Activated CD4-positive, alpha-beta memory T cell treated with anti-CD3 and anti-CD28 coated beads for 36 hours (primary cell): ENCODE measurements around the gene LRRC37B. TPM values are rescaled to one million over a fixed set of nuclear protein-coding genes. Genes with fewer than 3 reads are reported as not detected.
"Not testable (repeated sequence)": the region's sequence is repeated elsewhere in the genome, so short reads cannot be mapped to it uniquely, and the experiment has no call there.

Experiments used
- CTCF ChIA-PET: fragments of 350-600 bp; sonication (Branson Sonifier 250); formaldehyde crosslinking; loops from one replicate; lab custom pipeline; 2021; ENCODE audit warnings: antibody characterized with exemption, inconsistent platforms; lab: Charles Lee
- POLR2A ChIA-PET: fragments of 350-600 bp; sonication (Branson Sonifier 250); formaldehyde crosslinking; loops from one replicate; lab custom pipeline; 2021; ENCODE audit warnings: antibody characterized with exemption; lab: Charles Lee
- DNase-seq: peaks from one replicate; pipeline ENCODE4 v3.0.0-alpha.2; 2020
- H3K27ac Mint-ChIP-seq: one replicate; pipeline ENCODE4 v1.8.0; 2021; ENCODE audit warnings: mixed read lengths
- H3K27me3 Mint-ChIP-seq: one replicate; pipeline ENCODE4 v1.8.0; 2021; ENCODE audit warnings: mixed read lengths
- H3K36me3 Mint-ChIP-seq: one replicate; pipeline ENCODE4 v1.8.0; 2021; ENCODE audit warnings: mixed read lengths
- H3K4me1 Mint-ChIP-seq: one replicate; pipeline ENCODE4 v1.8.0; 2021; ENCODE audit warnings: low read depth, mixed read lengths
- H3K4me3 Mint-ChIP-seq: one replicate; pipeline ENCODE4 v1.8.0; 2021; ENCODE audit warnings: mild to moderate bottlenecking, mixed read lengths
- H3K9me3 Mint-ChIP-seq: one replicate; pipeline ENCODE4 v1.8.0; 2021; ENCODE audit warnings: mixed read lengths
- intact Hi-C: fragments of 100-400 bp; cut with micrococcal nuclease; formaldehyde crosslinking; loops from one replicate; pipeline ENCODE4 v1.15.1; 2023
- total RNA-seq, 2 experiments: library from RNA; stranded (reverse); gene quantifications; one replicate each; pipeline ENCODE4 v1.2.3, GENCODE V29; 2021

Gene LRRC37B
- total RNA-seq, 2 experiments from 2014 or later: 16.4 to 17.2 TPM

GRCh38 chr17:32071961-32072360, 64.8 kb downstream of the LRRC37B start:
- H3K4me3 Mint-ChIP-seq, H3K27me3 Mint-ChIP-seq, H3K27ac Mint-ChIP-seq, H3K4me1 Mint-ChIP-seq, H3K36me3 Mint-ChIP-seq, POLR2A ChIA-PET, H3K9me3 Mint-ChIP-seq, CTCF ChIA-PET: not testable (repeated sequence)
- peak; percentile 62 for DNase-seq
- intact Hi-C loops: loop anchor here (10.0 kb wide), 1 partner anchor 53 kb away; no protein-coding TSS in a partner anchor

GRCh38 chr17:32073131-32073530, 65.9 kb downstream of the LRRC37B start:
- H3K4me1 Mint-ChIP-seq, H3K36me3 Mint-ChIP-seq, H3K4me3 Mint-ChIP-seq, H3K27me3 Mint-ChIP-seq, H3K9me3 Mint-ChIP-seq, DNase-seq, POLR2A ChIA-PET, H3K27ac Mint-ChIP-seq, CTCF ChIA-PET: not testable (repeated sequence)
- intact Hi-C loops: loop anchor here (10.0 kb wide), 1 partner anchor 52 kb away; no protein-coding TSS in a partner anchor

DNA sequence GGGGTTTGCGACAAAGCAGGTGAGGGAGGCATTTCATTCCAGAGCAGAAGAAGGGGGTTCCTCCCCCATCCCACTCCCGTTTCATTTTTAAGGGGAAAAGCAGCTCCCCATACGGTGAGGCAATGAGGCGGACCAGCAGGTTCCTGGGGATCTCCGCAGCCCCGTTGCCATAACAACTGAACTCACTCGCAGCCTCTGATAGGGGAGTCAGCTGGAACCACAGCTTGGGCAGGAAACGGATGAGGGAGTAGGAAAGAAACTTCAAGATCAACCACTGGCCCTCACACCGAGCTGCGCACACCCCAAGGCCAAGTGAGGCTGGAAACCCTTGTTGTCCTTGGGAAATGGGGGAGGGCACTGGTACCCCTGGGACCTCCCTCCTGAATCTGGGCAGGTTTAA, 72.6 kb downstream of the LRRC37B start:
- POLR2A ChIA-PET, H3K36me3 Mint-ChIP-seq, H3K27me3 Mint-ChIP-seq, CTCF ChIA-PET, H3K4me1 Mint-ChIP-seq, H3K9me3 Mint-ChIP-seq: not testable (repeated sequence)
- H3K4me3 Mint-ChIP-seq: peak overlapping the region; percentile 72
- intact Hi-C loops: loop anchor here (10.0 kb wide), 1 partner anchor 45 kb away; no protein-coding TSS in a partner anchor
- H3K27ac Mint-ChIP-seq: peak overlapping the region; percentile 90
- DNase-seq: peak; percentile 90

DNA sequence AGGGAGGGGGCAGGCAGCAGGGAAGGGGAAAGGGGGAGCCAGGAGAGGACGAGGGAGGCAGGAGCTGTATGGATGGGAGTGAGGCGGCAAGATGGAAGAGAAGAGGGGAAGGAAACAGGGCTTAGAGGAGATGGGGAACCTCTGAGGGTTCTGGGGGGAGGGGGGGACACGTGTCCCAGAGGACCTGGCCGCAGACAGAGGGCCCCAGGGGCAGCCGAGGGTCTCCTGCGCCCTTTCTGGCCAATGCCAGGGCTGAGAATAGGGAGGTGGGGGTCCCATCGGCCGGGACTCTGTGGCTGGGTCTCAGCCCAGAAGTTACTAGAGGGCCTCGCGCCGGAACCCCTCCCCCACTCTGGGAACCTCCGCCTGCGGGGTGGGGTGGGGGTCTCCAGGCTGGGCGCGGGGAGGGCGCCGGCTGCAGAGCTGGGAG, 76.4 kb downstream of the LRRC37B start:
- H3K4me3 Mint-ChIP-seq: peak overlapping the region; percentile 32
- H3K9me3 Mint-ChIP-seq, H3K36me3 Mint-ChIP-seq, H3K4me1 Mint-ChIP-seq, POLR2A ChIA-PET, intact Hi-C loops, DNase-seq, H3K27ac Mint-ChIP-seq, CTCF ChIA-PET, H3K27me3 Mint-ChIP-seq: not testable (repeated sequence)

- H3K9me3 Mint-ChIP-seq, POLR2A ChIA-PET, CTCF ChIA-PET, H3K4me1 Mint-ChIP-seq, intact Hi-C loops, H3K27ac Mint-ChIP-seq, H3K4me3 Mint-ChIP-seq, H3K36me3 Mint-ChIP-seq, H3K27me3 Mint-ChIP-seq: not testable (repeated sequence)
- DNase-seq: peak; percentile 10
These were observed 77.1 kb downstream of the LRRC37B start for GRCh38 chr17:32084003-32084941.

DNA sequence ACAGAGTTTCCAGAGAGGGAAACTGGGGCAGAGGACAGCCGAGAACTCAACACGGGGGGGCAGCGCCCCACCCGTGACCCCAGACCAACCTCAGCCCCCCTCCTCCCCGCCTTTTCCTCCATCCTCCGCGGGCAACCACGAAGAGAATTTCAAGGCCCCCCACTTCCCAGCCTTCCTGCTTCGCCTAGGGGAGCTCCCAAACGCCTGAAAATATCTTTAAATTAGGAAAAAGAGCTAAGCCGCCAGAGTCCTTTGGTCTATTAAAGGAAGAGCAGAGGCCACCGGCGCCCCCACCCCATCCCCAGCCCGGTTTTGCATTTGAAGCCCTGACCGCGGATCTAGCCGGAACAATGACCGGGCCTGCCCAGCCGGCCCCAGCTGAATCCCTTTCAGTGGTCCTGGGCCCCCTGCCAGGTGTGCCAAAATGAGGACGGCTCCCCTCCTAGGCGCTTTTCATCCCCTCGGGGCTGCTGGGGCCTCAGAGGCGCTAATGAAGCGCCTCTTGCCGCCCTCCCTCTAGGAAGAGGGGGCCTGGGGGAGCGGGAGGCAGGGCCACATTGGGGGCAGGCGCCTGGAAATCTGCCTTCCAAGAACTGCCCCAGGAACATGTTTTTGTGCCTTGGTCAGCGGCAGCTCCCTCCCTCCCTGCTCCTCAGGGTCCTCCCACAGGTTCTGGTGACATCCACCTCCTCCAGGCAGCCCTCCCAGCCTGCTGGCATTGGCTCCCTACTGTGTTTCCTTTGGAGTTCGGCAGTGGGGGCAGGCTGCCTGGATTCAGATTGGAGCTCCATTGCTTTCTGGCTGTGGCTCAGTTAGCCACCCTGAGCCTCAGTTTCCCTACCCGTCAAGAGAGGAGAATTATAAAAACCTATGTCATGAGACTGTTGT, 78.0 kb downstream of the LRRC37B start:
- H3K9me3 Mint-ChIP-seq, H3K4me1 Mint-ChIP-seq, DNase-seq, H3K27ac Mint-ChIP-seq, intact Hi-C loops, H3K27me3 Mint-ChIP-seq, H3K36me3 Mint-ChIP-seq, CTCF ChIA-PET, POLR2A ChIA-PET: not testable (repeated sequence)
- peak overlapping the region; percentile 39 for H3K4me3 Mint-ChIP-seq

GRCh38 chr17:32086833-32087232, 79.7 kb downstream of the LRRC37B start:
- H3K27ac Mint-ChIP-seq, CTCF ChIA-PET, H3K9me3 Mint-ChIP-seq: not testable (repeated sequence)

GRCh38 chr17:32092062-32092461, 84.9 kb downstream of the LRRC37B start:
- H3K9me3 Mint-ChIP-seq, H3K27me3 Mint-ChIP-seq, H3K27ac Mint-ChIP-seq, H3K36me3 Mint-ChIP-seq, H3K4me3 Mint-ChIP-seq, CTCF ChIA-PET, POLR2A ChIA-PET, DNase-seq, H3K4me1 Mint-ChIP-seq, intact Hi-C loops: not testable (repeated sequence)

More at GRCh38 chr17:32086833-32087232, 79.7 kb downstream of the LRRC37B start:
- H3K4me1 Mint-ChIP-seq, H3K4me3 Mint-ChIP-seq, H3K36me3 Mint-ChIP-seq, POLR2A ChIA-PET, intact Hi-C loops, DNase-seq, H3K27me3 Mint-ChIP-seq: not testable (repeated sequence)

DNA sequence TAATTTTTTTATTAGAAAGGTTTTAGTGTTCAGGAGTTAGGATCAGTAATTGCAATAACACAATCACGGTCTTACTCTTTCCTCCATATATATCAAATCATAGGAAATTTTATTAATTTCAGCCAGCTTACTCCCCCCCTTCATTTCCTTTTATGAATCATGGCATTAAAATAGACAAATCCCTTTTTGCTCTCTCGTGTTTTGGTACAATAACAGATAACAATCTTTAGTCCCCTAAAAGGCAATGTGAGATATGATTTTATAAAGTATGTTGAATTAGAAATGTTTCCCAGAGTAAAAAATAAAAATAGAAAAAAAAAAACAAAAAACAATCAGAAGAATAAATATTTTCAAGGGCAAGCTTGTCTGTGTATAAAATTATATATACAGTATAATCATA, 92.5 kb downstream of the LRRC37B start:
- no peak for DNase-seq
- Mint-ChIP-seq H3K27ac (no peak overlapping the region), H3K9me3 (no peaks in the 10 kb centered on the region), H3K4me3 (no peak overlapping the region), H3K27me3 (peaks cover 2% of the 10 kb centered on the region), H3K4me1 (peaks cover 12% of the 10 kb centered on the region), H3K36me3 (no peaks in the 10 kb centered on the region)
- intact Hi-C loops: no loop called here
- POLR2A ChIA-PET: no interaction called here
- CTCF ChIA-PET: interaction anchor here (1.4 to 1.7 kb wide), 2 partner anchors 9 to 39 kb away, joined by 3 to 4 read pairs; no protein-coding TSS in a partner anchor

DNA sequence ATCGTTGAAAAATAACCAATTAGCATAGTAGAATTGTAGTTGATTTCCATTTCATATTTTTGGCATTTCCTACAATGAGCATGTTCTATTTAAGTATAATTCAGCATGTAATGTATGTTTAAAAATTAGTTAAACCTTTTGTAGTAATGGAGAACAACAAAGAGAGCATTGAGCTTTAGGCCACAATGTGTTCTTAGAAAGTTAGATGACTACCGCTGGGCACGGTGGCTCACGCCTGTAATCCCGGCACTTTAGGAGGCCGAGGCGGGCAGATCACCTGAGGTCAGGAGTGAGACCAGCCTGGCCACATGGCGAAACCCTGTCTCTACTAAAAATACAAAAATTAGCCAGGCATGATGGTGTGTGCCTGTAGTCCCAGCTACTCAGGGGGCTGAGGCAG, 93.1 kb downstream of the LRRC37B start:
- CTCF ChIA-PET: interaction anchor here (1.4 to 1.7 kb wide), 2 partner anchors 8 to 38 kb away, joined by 3 to 4 read pairs; no protein-coding TSS in a partner anchor
- H3K27me3 Mint-ChIP-seq, H3K4me3 Mint-ChIP-seq, H3K36me3 Mint-ChIP-seq, H3K27ac Mint-ChIP-seq, H3K9me3 Mint-ChIP-seq, POLR2A ChIA-PET, DNase-seq, intact Hi-C loops: not testable (repeated sequence)
- H3K4me1 Mint-ChIP-seq: peaks cover 14% of the 10 kb centered on the region

DNA sequence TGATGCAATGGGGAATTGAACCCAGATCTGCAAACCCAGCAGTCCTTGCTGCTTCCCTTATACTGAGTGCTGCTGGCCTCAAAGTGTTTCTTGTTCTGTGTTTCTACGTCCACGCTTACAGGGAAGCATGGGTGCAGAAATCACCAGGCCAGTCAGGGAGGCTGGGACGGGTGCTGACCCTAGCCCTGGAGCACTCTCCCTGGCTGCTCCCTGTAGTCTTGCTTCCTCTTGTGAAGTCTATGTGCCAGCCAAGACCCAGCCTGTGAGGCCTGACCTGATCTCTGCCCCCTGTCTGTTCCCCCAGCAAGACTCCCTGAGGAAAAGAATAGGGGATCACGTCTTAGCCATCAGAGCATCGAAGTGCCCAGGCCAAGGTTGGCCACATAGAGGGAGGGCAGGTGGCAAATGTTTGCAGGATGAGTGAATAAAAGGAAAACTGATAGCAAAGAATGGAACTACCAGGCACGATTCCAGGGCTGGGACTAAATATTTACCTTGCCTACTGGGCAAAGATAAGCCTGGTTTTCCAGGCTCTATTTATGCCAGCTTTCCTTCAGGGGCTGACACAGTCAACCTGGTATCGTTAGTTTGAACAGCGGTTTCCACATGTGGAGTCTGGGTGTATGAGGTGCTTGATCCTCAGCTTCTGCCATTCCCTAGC, 93.9 kb downstream of the LRRC37B start:
- H3K27me3 Mint-ChIP-seq: peaks cover 2% of the 10 kb centered on the region
- no peaks in the 10 kb centered on the region for H3K36me3 Mint-ChIP-seq
- ChIA-PET CTCF (interaction anchor here (1.7 kb wide), 1 partner anchor 8 kb away, joined by 4 read pairs; no protein-coding TSS in a partner anchor), POLR2A (no interaction called here)
- intact Hi-C loops: no loop called here
- H3K9me3 Mint-ChIP-seq: no peaks in the 10 kb centered on the region
- no peak for DNase-seq
- peaks cover 15% of the 10 kb centered on the region for H3K4me1 Mint-ChIP-seq
- H3K27ac Mint-ChIP-seq: no peak overlapping the region
- no peak overlapping the region for H3K4me3 Mint-ChIP-seq
